Measurements from ENCODE around the gene CUL5.

- TF ChIP-seq, protein P1, sequence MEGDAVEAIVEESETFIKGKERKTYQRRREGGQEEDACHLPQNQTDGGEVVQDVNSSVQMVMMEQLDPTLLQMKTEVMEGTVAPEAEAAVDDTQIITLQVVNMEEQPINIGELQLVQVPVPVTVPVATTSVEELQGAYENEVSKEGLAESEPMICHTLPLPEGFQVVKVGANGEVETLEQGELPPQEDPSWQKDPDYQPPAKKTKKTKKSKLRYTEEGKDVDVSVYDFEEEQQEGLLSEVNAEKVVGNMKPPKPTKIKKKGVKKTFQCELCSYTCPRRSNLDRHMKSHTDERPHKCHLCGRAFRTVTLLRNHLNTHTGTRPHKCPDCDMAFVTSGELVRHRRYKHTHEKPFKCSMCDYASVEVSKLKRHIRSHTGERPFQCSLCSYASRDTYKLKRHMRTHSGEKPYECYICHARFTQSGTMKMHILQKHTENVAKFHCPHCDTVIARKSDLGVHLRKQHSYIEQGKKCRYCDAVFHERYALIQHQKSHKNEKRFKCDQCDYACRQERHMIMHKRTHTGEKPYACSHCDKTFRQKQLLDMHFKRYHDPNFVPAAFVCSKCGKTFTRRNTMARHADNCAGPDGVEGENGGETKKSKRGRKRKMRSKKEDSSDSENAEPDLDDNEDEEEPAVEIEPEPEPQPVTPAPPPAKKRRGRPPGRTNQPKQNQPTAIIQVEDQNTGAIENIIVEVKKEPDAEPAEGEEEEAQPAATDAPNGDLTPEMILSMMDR (optimal IDR thresholded peaks at IDR 0.05 in 1 of 3, IDR thresholded peaks at IDR 0.05 in 1 of 3, conservative IDR thresholded peaks at IDR 0.05 in 1 of 3; ENCODE audit: extremely low read depth in 1 of 3, insufficient read depth in 2 of 3, low read length in 3 of 3): no peak
- no peak for TF ChIP-seq EZH2 (IDR thresholded peaks at IDR 0.05; ENCODE audit: low read length)
Observed at GRCh38 chr11:108009497-108010370, 1.0 kb downstream of the CUL5 start.
